Stimulated activated CD4-positive, alpha-beta T cell treated with anti-CD3 and anti-CD28 coated beads, TNF-alpha, amount 100 ng/mL, for 24 hours (primary cell): ENCODE results near the gene PRKAG2.
A peak's percentile ranks its signal among the peaks of the same experiment; 100 is the strongest.
"Not testable (repeated sequence)": the region's sequence is repeated elsewhere in the genome, so short reads cannot be mapped to it uniquely, and the experiment has no call there.

Experiments used
- DNase-seq, 3 experiments: peaks; one replicate each; pipeline ENCODE4 v3.0.0-alpha.2; 2020; ENCODE audit warnings: low read depth in 3 of 3

The PRKAG2 gene

DNA sequence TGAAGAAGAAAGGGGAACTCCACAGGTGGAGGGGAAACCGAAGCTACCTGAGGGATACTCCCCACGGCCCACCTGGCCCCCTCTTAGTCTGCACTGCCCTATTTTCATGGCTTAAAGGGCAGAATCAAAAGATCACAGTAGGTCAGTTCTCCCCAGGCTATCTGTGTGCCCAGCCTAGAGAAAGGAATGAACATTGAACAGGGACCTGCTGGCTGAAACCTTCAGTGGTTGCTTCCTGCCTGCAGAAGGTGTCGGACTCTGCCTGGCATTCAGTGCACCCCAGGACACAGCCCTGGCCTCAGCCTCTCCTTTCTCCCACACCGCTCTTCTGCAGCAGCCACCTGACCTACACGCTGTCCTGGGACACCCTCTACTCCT lies 74.5 kb downstream of the PRKAG2 start:
- DNase-seq: no peak

DNA sequence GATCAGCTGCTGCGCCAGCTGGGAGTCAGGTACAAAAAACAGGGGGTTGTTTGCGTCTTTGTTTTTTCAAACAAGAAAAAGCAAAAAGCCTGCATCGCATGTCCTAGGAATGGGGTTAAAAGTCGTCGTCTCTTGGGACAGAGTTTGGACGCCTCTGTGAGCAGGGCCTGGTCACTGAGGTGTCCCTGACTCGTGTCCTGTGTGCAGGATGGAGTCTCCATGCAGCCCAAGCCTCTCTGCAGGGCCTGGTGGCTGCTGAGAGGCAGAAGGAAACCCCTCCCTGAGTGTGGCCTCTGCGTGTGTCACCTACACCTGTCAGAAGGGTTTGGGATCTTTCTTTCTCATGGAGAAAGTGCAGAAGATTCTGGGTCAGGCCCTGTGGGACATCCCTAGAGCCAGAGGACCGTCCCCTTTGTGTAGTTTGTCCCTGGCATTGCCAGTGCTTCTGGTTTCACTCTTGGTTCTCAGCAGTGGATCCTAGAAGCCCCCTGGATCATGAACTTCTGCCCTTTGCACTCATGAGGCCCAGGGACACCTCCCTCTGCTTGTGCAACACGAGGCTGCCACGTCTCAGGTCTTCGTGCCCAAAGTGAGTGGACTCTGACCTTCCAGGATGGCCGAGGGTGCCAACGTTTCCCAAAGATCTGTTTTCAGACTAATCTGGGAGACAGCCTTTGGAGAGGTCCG lies 75.0 kb downstream of the PRKAG2 start:
- no peak for DNase-seq

DNA sequence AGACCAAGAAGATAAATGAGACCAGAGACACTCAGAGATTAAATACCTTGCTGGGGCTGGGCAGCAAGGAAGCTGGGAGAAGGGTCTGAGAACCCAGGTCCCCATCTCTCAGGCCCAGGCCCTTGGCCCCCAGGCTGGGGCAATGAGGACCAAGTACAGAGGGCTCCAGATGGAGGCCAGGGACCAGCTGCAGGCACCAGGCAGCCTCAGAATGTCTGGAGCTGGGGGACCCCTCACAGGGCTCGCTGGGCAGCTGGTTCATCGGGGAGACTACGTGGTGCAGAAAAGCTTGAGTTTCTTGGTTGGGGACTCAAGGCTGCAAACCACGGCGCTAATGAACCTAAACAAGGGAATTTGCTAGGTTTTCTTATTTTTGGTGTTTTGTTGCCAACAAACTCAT lies 75.6 kb downstream of the PRKAG2 start:
- DNase-seq: no peak

DNA sequence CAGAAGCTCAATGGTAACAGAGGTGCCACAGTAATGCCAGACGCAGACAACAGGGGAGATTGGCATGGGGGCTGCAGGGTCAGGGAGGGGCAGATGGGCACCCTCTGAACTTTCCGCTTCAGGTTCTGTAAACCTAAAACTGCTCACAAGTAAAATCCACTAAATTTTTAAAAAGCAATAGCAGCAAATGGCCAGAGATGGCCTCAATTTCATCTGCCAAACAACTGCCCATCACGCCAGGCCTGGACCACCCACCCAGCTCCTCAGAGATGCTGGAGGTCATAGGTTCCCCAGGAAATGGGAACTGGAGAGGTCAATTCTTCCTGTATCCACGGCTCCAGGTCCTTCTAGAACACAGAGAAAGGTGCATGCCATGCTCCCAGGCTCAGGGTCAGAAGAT lies 76.1 kb downstream of the PRKAG2 start:
- no peak for DNase-seq

DNA sequence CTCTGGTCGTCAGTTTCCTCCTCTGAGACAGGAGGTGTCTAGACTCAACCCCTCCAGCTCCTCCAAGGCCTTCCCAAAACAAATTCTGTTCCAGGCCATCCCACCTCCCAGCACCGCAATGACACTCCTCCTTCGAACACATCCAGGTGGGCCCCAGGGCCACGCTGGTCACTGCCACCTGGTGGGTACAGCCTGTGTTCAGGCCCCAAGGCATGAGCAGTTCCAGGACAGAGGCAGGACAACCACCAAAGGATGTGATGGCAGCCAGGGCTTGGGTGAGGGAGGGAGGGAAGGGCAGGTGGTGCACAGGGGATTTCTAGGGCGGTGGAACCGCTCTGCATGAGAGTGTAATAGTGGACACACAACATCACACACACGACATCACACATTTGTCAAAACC lies 76.5 kb downstream of the PRKAG2 start:
- DNase-seq: no peak

DNA sequence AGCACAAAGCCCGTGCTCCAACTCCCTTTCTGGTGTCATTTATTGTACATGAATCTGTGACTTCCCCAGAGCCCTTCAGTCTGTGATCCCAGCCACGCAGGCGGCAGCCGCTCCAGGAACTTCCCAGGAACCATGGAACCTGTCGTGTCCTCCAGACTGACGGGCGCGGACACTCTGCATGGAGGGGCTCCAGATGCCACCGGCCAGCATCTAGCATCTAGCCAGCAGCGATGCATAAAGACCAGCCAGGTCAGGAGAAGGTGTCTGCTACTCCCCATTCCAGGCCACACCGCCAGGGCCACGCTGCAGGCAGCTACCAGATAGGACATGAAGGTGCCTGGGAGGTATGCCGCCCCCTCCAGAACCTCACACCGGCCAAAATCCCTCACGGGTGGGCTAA lies 77.4 kb downstream of the PRKAG2 start:
- DNase-seq: no peak

DNA sequence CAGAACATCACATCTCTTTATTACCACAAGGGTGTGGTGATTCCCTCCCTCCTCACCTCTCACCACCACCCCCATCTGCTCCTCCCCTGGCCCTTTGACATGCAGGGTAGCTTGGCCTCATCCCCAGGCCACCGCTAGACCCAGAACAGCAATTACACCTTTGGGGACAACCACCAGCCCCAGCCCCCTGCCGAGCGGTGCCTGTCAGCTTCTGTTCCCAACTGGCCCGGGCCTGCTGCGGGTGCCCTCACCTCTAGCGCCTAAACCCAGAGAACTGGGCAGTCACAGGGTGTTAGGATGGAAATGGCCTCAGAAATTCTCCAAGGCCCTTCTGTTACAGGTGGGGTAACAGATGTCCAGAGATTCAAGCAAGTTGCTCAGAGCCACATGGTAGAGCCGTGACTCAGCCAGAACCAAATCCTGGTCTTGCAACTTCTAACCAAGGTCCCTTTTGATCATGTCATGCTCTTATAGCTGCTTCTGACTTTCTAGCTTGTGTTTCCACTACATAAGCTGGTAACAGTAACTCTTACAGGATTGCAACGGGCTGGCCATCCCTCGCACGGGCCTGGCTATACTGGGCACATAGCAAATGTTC lies 78.0 kb downstream of the PRKAG2 start:
- DNase-seq: no peak

DNA sequence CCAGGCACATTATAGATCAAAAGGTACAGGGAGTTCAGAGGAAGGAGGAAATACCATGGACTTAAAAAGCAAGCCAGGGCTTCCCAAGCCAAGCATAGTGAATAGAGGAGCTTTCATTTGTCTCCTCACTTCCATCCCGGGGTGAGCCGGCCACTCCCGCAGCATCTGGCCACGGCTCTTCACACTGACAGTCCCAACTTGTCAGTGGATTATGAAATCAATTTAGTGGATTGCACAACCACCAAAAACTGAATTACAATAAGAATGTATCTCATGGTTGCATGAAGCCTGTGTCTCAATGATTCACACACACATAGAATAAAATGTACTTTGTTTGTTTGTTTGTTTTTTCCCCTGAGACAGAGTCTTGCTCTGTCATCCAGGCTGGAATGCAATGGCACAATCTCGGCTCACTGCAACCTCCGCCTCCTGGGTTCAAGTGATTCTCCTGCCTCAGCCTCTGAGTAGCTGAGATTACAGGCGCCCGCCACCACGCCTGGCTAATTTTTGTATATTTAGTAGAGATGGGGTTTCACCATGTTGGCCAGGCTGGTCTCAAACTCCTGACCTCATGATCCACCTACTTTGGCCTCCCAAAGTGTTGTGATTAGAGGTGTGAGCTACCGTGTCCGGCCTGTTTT lies 79.1 kb downstream of the PRKAG2 start:
- DNase-seq: not testable (repeated sequence)

DNA sequence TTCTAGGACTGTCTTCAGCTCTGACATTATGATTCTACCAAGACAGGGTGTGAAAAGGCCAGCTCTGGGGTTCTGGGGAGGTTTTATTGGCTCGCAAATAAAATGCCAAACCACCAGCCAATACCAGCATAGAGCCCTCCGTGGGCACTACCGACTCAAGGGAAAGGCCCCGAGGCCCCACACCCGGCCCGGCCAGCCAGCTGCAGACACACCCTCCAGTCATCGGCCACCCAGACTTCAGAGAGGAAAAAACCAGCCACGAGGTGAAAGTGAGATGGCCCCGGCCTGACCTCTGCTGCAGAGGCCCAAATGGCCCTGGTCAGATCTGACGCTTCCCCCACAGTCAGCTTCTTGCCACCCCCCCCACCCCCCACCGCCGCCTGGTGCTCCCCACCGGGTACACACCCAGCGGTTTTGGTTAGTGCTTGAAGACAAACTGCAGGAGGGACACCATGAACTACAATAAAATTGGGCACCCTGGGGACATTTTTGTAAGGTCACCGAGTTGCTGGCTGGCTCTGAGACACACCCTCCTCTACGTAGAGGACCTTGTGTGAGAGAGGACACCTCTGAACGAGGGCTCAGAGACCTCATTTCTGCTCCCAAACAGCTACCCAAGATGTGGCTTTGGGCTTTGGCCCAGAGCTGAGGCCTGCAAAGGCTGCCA lies 79.9 kb downstream of the PRKAG2 start:
- no peak for DNase-seq

DNA sequence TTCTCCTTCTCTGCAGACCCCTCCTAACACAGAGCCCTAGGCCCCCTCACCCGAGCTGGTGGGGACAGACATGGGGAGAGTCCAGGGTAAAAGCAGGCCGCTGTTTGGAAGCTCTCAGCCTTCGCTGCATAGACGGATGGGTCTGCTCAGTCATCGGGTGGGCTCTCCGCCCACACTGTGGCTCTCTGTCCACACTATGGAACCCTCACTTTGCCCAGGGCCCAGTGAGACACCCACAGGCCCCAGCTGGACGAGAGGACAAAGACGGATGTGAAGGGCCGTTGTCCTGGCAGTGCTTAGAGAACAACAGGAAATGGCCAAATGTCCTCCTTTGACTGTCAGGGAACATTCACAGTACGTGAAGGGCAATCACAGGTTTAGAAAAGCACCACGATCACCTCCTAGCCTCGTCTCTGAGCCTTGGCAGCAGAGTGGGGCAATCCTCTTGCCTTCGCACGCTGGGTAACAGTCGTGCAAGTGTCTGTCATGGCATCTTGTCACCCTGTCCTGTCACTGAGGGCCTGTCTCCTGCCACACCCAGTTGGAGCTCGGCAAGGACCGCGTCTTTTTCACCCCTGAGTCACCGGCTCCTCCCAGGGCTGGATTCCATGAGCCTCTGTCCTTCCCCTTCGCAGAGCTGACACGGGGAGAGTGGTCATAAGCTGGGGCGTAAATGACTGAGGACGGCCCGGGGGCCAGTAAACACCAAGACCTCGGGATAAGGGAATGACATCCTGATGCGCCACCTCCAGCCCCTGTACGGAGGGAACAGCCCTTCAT lies 80.6 kb downstream of the PRKAG2 start:
- no peak for DNase-seq

DNA sequence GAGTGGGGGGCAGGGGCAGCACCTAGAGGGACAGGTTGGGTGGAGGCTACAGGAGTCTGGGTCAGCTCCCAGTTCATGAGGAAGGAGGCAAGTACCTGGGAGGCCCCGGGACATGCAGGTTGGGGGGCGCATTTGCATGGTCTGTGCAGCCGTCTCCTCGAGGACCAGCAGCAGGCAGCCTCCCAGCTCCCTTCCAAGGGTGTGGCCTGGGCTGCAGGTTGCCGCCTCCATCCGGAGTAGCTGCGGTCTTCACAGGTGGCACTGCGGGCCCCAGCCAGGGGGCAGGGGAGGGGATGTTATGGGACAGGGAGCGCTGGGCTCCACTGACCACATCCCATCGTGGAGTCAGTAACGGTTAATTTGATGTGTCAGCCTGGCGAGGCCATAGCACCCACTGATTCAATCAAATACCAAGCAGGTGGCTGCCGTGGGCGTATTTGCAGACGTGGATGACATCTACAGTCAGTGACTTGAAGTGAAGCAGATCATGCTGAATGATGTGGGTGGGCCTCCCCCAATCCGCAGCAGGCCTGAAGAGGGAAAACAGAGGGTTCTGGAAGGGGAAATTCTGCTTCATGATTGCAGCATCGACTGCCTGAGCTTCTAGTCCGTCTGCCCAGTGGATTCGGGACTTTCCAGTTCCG lies 81.6 kb downstream of the PRKAG2 start:
- DNase-seq: peak; percentile 51 to 85 (median 74)

DNA sequence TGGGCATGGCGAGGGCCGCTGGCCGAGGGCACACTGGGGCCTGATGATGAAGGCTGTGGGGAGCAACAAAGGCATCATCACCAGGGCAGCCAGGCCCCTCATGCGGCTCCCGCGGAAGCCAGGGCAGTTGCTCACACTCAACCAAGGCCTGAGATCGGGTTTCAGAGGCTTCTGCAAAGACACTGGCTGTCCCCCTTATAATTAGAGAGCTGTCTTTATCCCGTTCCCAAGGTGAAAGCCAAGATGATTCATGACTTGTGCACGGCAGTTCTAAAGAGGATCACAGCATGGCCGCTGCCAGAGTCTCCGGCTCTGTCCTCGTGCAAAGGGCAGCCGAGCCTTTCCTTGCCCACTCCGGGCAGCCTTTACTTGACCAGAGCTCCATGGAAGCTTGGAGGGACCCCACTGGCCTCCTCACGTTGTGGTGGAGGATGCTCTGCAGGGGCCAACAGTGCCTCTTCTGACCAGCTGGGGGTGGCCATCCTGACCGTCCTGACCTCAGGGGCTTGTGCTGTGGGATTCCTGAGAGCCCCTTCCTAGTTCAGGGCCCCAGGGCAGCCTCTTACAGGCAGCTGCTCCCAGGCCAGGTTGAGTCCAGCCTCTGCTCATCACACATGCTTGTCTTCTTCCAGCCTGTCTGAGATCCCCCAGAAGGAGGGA lies 82.3 kb downstream of the PRKAG2 start:
- no peak for DNase-seq

DNA sequence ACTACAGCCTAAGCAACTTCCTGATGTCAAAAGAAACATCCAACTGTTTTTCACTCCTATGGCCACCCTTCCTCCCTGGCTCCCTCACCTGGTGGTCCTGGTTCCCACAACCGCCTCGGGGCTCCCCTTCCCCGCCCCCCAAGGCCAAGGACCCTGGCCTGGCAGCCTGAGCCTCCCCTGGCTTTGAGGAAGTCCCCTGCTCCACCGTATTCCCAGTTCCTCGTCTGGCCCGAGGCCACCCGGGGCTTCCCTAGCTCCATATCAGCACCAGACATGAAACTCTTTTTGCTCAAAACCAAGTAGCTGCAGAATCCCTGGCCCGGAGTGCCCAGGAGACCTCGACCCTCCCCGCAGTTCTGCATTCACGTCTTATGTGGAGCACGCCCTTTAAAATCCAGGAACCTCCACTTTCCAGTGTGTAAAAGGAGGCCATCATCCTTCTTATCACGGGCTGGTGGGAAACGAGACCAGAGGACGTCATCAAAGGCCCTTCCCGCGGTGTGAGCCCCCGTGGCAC lies 82.9 kb downstream of the PRKAG2 start:
- DNase-seq: no peak

DNA sequence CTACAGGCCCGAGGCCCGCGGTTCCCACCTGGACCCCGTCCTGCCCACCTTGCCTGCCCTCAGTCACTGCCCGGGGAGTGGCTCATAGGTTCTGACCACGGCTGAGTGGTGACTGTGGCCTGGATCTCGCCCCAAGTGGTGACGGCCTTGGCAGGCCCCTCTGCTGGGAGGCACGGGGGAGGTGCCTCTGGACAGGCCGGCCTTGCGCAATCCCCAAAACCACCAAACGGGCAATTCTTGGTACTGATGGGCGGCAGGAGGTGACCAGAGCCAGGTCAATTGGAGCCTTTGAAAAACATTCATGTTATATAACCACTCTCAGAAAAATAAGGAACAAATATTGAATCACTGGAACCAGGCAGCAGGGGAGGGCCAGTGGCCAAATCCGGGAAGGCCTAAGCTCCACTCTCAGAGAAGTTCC lies 83.4 kb downstream of the PRKAG2 start:
- DNase-seq: no peak

DNA sequence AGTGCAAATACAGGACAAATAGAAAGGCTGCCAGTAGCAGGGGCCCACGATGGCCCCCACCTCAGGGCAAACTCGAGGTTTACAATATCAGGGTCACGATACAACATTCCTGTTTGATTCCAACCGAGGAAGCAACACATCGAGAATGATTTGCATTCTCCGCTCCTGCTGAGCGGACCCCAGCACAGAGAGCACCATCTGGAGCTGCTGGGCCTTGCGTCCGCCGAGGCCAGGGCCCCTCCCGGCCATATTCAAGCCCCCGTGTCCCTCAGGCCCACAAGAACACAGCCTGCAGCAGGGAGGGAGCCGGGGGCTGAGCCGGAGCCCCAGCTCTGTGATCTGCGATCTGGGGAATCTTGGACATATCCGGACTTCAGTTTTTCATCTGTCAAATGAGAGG lies 84.3 kb downstream of the PRKAG2 start:
- DNase-seq: no peak

DNA sequence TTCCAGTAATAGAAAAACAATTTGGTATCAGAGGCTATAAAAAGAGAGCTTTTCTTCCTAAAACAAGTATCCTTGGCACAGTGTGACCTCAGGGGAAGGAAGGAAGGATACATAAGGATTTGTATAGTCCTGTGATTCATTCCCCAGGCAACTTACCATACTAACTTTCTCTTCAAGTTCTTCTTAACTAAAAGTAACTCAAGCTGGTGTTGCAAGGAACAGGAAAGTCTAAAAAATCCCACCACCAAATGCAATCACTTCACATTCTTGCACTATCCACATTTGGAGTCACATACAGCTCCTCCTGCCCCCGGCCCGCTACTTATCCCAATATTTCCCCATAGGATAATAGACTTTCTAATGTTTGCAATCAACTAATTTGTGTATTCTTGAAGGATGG lies 84.8 kb downstream of the PRKAG2 start:
- no peak for DNase-seq

DNA sequence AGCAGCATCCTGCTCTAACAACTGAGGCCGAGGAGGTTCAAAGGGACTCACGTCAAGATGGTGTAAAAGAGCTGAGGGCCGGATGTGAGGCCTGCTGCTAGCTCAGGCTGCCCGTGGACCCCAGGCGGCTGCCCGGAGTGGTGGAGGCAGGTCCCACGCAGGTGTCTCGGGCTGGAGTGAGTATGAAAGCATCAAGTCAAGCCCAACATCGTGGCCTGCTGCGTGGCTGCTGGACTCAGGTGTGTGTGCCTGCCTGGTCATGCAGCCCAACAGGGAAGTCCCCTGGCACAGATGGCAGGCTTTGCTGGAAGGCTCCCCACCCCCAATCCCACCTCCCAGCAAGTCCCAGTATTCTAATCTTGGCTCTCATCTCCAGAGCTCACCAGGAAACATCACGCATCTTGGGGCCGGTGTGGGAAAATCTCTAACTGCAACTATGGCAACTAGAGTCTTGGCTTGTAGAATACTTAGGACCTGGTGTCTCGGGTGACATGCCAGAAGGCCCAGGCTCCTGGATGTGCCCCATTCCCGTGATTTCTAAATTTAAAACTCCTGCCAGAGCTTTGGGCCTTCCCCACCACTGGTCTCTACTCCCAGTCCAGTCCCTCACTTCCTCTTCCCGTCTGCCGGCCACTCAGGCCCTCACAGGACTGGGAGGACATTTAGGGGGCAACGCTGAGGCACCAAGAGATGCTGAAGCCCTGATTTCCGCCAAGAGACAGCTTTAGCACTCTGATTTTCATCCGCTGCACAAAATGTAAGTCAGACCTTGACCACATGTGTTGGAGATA lies 85.9 kb downstream of the PRKAG2 start:
- no peak for DNase-seq

DNA sequence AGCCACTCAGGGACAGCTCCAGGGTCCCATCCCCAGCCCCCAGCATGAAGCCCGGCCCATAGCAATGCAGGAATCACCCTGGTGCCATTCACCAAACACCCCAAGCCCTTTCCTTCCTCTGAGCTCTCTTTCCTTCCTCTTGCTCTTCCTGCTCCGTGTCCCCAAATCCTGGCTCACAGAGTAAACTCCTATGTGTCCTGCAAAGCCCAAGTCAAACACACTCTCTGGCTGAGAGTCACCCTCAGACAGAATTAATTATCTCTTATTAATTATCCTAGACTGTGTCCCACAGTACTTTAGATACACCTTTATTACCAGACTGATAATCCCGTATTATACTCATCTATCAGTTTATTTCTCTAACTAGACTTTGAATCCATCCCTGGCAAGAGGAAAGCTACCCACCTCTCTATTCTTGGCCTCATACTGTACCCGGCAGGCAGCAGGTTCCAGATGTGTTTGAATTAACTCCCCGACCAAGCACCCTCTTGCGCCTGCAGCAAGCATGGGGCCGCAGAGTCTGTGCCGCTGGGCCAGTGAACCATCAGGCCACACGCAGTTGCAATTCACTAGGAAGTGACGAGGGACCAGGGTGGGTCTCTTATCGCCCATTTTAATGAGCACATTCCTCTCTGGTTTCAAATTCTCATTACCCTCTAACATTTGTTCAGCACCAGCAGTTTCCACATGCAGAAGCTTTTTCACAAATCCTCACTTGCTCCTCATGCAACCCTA lies 86.7 kb downstream of the PRKAG2 start:
- no peak for DNase-seq

DNA sequence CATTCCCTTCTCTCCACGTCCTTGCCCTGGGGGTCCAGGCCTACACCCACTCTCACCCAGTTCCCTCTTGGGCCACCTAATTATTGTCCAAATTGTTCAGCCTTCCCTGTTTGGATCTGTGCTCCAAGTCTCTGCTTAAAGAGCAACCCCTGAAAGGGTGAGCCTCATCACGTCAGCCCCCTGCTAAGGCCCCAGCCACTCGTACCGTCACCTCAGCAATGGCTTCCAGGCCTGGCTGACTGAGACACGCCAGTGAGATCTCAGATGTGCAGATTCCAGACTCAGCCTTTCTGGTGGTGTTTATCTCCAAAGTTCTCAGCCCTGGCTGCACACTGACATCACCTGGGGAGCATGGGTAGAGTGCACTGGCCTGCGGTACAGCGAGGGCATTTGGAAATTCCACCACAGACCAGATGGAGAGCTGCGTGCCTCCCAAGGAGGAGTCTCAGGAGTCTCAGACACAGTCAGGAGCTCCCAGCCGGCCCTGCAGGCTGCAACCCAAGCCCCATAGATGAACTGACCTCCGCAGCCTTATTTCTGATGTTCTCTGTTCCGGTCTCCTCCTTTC lies 87.5 kb downstream of the PRKAG2 start:
- DNase-seq: no peak
